PC-3 (cell line): Measurements from ENCODE around the gene CCNI. TPM values are rescaled to one million over a fixed set of nuclear protein-coding genes. Genes with fewer than 3 reads are reported as not detected.
A peak's percentile ranks its signal among the peaks of the same experiment; 100 is the strongest.

Experiments
- ATAC-seq: fragments of 200-7000 bp; cut with Tn5 transposase; 2 replicates; pipeline ENCODE4 v1.9.1; 2020; ENCODE audit warnings: mild to moderate bottlenecking, moderate library complexity
- BruUV-seq: library from RNA; stranded (reverse); fragments of 400-500 nt; replicated peaks from 2 replicates; lab custom pipeline; 2021; lab: Mats Ljungman, UMichigan
- CTCF ChIA-PET: fragments of 300-600 bp; sonication (Branson Sonifier 250); formaldehyde crosslinking; loops from one replicate; lab custom pipeline; 2022; ENCODE audit warnings: antibody characterized with exemption; lab: Charles Lee
- POLR2A ChIA-PET: fragments of 300-600 bp; sonication (Branson Sonifier 250); formaldehyde crosslinking; loops from one replicate; lab custom pipeline; 2022; ENCODE audit warnings: antibody characterized with exemption; ENCODE audit not compliant: unreplicated experiment; lab: Charles Lee
- DNase-seq: peaks from one replicate; pipeline ENCODE4 v3.0.0-alpha.2; 2015
- H2AFZ ChIP-seq: fragments of 300-600 bp; sonication (generic); 2 replicates; pipeline ENCODE4 v1.6.0; 2016; ENCODE audit warnings: antibody characterized with exemption, low read length
- H3F3A ChIP-seq: fragments of 300-600 bp; sonication (generic); one replicate; pipeline ENCODE4 v1.6.0; 2017; ENCODE audit warnings: antibody characterized with exemption, low read length, control low read depth, mild to moderate bottlenecking; ENCODE audit not compliant: unreplicated experiment
- H3K27ac ChIP-seq: fragments of 300-600 bp; sonication (generic); 2 replicates; pipeline ENCODE4 v1.5.1; 2016; ENCODE audit warnings: mild to moderate bottlenecking, low read length
- H3K27me3 ChIP-seq: fragments of 300-600 bp; sonication (generic); 2 replicates; pipeline ENCODE4 v1.6.1; 2016; ENCODE audit warnings: low read length, mixed read lengths
- H3K36me3 ChIP-seq: fragments of 300-600 bp; sonication (generic); 2 replicates; pipeline ENCODE4 v1.6.1; 2016; ENCODE audit warnings: low read depth, mixed run types, low read length, mixed read lengths
- H3K4me1 ChIP-seq: fragments of 300-600 bp; sonication (generic); 2 replicates; pipeline ENCODE4 v1.5.1; 2016; ENCODE audit warnings: low read length; ENCODE audit not compliant: insufficient read depth
- H3K4me2 ChIP-seq: fragments of 300-600 bp; sonication (generic); 2 replicates; pipeline ENCODE4 v1.6.0; 2016; ENCODE audit warnings: low read length
- H3K4me3 ChIP-seq: fragments of 300-600 bp; sonication (generic); 2 replicates; pipeline ENCODE4 v1.5.1; 2016; ENCODE audit warnings: mild to moderate bottlenecking, low read length, mixed read lengths
- H3K79me2 ChIP-seq: fragments of 300-600 bp; sonication (generic); 2 replicates; pipeline ENCODE4 v1.6.1; 2017; ENCODE audit warnings: low read length, mixed read lengths
- H3K9ac ChIP-seq: fragments of 300-600 bp; sonication (generic); 2 replicates; pipeline ENCODE4 v1.6.0; 2016; ENCODE audit warnings: mild to moderate bottlenecking, low read length
- H3K9me2 ChIP-seq: fragments of 300-600 bp; sonication (generic); replicated peaks from 2 replicates; pipeline ENCODE4 v1.6.1; 2016; ENCODE audit warnings: mixed run types, low read length, mixed read lengths
- H3K9me3 ChIP-seq: fragments of 300-600 bp; sonication (generic); 2 replicates; pipeline ENCODE4 v1.6.1; 2016; ENCODE audit warnings: low read length, mixed read lengths
- H4K20me1 ChIP-seq: fragments of 300-600 bp; sonication (generic); 2 replicates; pipeline ENCODE4 v1.6.1; 2016; ENCODE audit warnings: low read length, mixed read lengths
- CTCF ChIP-seq: fragments of 300-600 bp; sonication (generic); conservative IDR thresholded peaks from 2 replicates; pipeline ENCODE4 v1.5.1; 2017; ENCODE audit warnings: antibody characterized with exemption, low read depth, mild to moderate bottlenecking, low read length
- EZH2 ChIP-seq: fragments of 300-600 bp; sonication (generic); IDR thresholded peaks from one replicate; pipeline ENCODE4 v1.6.1; 2017; ENCODE audit warnings: antibody characterized with exemption, mild to moderate bottlenecking, low read length; ENCODE audit not compliant: unreplicated experiment
- EZH2phosphoT487 ChIP-seq: fragments of 300-600 bp; sonication (generic); IDR thresholded peaks from 2 replicates; pipeline ENCODE4 v1.6.1; 2018; ENCODE audit warnings: mild to moderate bottlenecking, antibody characterized with exemption, low read length, borderline replicate concordance
- intact Hi-C: fragments of 100-400 bp; cut with micrococcal nuclease; formaldehyde crosslinking; loops from 2 replicates; pipeline ENCODE4 v1.9.0; 2023
- total RNA-seq: library from RNA; depleted of rRNA; stranded (reverse); fragments of >200 nt; gene quantifications from 2 replicates; pipeline ENCODE4 v1.2.3, GENCODE V29; 2014

Gene CCNI
- total RNA-seq, 1 experiment from 2014 or later, result 60.1 TPM

GRCh38 chr4:77074981-77075855, 571 bp downstream of the CCNI start:
- Histone ChIP-seq H3K79me2 (peaks cover 55% of the 10 kb centered on the region), H3F3A (no peaks in the 10 kb centered on the region), H3K4me1 (peaks cover 25% of the 10 kb centered on the region), H3K9me3 (no peaks in the 10 kb centered on the region), H3K9me2 (no peaks in the 10 kb centered on the region), H2AFZ (peak overlapping the region; percentile 91), H3K4me2 (peak overlapping the region; percentile 88), H3K27me3 (no peaks in the 10 kb centered on the region), H3K36me3 (no peaks in the 10 kb centered on the region), H3K9ac (peak overlapping the region; percentile 97), H3K27ac (peak overlapping the region; percentile 96), H3K4me3 (peak overlapping the region; percentile 94), H4K20me1 (peaks cover 35% of the 10 kb centered on the region)
- ChIA-PET CTCF (no interaction called here), POLR2A (interaction anchor here (0.6 kb wide), 1 partner anchor 317 kb away, joined by 4 read pairs; no protein-coding TSS in a partner anchor)
- DNase-seq, result peak; percentile 49
- peak; percentile 40 for ATAC-seq
- BruUV-seq, result no TSS peak
- TF ChIP-seq EZH2, result no peak
- no peak for TF ChIP-seq CTCF
- TF ChIP-seq EZH2phosphoT487, result no peak
- intact Hi-C loops, result no loop called here

DNA sequence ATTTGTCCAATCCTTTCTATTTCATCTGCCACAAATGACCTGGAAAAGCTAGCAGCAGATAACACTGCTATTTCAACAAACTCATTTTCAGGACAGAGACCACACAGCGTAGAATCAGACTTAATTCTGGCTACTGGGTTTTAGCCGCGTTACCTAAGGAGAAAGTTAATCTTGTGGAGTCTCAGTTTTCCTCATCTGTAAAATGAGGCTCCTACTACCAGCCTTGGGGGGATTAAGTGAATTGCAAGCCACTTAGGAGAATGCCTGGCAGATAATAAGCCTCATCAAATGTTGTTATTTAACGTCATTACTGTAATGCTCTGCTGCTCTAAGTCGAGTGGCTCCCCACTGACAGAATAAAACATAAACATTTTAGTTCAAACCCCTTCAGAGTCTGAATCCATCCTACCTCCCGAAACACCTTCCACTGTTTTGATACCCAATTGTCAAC, 1.4 kb downstream of the CCNI start:
- DNase-seq, result no peak
- POLR2A ChIA-PET, result interaction anchor here (0.6 to 0.7 kb wide), 2 partner anchors 26 to 30 kb away, joined by 3 read pairs; no protein-coding TSS in a partner anchor
- CTCF ChIA-PET, result no interaction called here

More for the DNA sequence above, 1.4 kb downstream of the CCNI start:
- intact Hi-C loops, result no loop called here
- ATAC-seq, result no peak
- H3K79me2 ChIP-seq, result peaks cover 63% of the 10 kb centered on the region
- H2AFZ ChIP-seq, result 0 out of 2 replicates have a peak overlapping the region, but pooled peaks have one; percentile 6
- TF ChIP-seq EZH2phosphoT487 (no peak), EZH2 (no peak), CTCF (no peak)
- H3K9me3 ChIP-seq, result no peaks in the 10 kb centered on the region
- peak overlapping the region; percentile 63 for H3K9ac ChIP-seq
- H3K36me3 ChIP-seq, result no peaks in the 10 kb centered on the region
- H3K4me1 ChIP-seq, result peaks cover 25% of the 10 kb centered on the region
- peak overlapping the region; percentile 94 for H3K4me3 ChIP-seq
- peaks cover 35% of the 10 kb centered on the region for H4K20me1 ChIP-seq
- no peaks in the 10 kb centered on the region for H3K27me3 ChIP-seq
- H3F3A ChIP-seq, result no peaks in the 10 kb centered on the region
- BruUV-seq, result TSS peak; percentile 43
- no peaks in the 10 kb centered on the region for H3K9me2 ChIP-seq
- H3K27ac ChIP-seq, result no peak overlapping the region
- peak overlapping the region; percentile 96 for H3K4me2 ChIP-seq
